ENCODE measurements around the gene BTG1. TPM values are rescaled to one million over a fixed set of nuclear protein-coding genes. Genes with fewer than 3 reads are reported as not detected.

Gene BTG1
- total RNA-seq, 1 donor from 2014 or later: 159 TPM

DNA sequence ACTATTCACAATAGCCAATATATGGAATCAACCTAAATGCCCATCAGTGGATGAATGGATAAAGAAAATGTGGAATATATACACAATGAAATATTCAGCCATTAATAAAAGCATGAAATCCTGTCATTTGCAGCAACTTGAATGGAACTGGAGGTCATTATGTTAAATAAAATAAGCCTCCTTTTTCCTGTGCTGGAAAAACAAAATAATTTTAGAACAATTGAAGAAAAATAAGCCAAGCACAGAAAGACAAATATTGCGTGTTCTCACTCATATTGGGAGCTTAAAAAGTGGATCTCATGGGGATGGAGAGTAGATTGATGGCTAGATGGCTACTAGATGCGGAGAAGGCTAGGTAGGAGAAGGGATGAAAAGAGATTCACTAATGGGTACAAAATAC lies 6.3 kb upstream of the BTG1 start:
- H3K36me3 ChIP-seq: no peaks in the 10 kb centered on the region
- intact Hi-C loops (cut with DNase I): no loop called here
- no peaks in the 10 kb centered on the region for H3K9me3 ChIP-seq
- no peak overlapping the region for H3K4me3 ChIP-seq
- H3K27me3 ChIP-seq (ENCODE audit: low read depth): no peaks in the 10 kb centered on the region
- TF ChIP-seq, protein P1, sequence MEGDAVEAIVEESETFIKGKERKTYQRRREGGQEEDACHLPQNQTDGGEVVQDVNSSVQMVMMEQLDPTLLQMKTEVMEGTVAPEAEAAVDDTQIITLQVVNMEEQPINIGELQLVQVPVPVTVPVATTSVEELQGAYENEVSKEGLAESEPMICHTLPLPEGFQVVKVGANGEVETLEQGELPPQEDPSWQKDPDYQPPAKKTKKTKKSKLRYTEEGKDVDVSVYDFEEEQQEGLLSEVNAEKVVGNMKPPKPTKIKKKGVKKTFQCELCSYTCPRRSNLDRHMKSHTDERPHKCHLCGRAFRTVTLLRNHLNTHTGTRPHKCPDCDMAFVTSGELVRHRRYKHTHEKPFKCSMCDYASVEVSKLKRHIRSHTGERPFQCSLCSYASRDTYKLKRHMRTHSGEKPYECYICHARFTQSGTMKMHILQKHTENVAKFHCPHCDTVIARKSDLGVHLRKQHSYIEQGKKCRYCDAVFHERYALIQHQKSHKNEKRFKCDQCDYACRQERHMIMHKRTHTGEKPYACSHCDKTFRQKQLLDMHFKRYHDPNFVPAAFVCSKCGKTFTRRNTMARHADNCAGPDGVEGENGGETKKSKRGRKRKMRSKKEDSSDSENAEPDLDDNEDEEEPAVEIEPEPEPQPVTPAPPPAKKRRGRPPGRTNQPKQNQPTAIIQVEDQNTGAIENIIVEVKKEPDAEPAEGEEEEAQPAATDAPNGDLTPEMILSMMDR (IDR thresholded peaks at IDR 0.05): no peak
- H3K27ac ChIP-seq: no peak overlapping the region
- ATAC-seq: no peak
- H3K4me1 ChIP-seq: no peaks in the 10 kb centered on the region
- no peak for DNase-seq

DNA sequence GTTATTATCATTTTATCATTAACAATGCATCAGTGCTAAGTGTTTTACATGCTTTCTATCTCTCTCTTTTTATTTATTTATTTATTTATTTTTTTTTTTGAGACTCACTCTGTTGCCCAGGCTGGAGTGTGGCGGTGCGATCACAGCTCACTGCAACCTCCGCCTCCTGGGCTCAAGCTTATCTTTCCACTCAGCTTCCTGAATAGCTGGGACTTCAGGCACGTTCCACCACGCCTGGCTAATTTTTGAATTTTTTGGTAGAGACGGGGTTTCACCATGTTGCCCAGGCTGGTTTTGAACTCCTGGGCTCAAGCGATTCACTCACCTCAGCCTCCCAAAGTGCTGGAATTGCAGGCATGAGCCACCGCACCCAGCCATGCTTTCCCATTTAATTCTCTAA lies 3.9 kb upstream of the BTG1 start:
- Histone ChIP-seq H3K36me3 (no peaks in the 10 kb centered on the region), H3K9me3 (no peaks in the 10 kb centered on the region), H3K4me3 (no peak overlapping the region), H3K27me3 (ENCODE audit: low read depth) (no peaks in the 10 kb centered on the region), H3K27ac (no peak overlapping the region), H3K4me1 (no peaks in the 10 kb centered on the region)
- ATAC-seq: no peak
- DNase-seq: no peak
- intact Hi-C loops (cut with DNase I): no loop called here
- TF ChIP-seq, protein P1 (IDR thresholded peaks at IDR 0.05): no peak

DNA sequence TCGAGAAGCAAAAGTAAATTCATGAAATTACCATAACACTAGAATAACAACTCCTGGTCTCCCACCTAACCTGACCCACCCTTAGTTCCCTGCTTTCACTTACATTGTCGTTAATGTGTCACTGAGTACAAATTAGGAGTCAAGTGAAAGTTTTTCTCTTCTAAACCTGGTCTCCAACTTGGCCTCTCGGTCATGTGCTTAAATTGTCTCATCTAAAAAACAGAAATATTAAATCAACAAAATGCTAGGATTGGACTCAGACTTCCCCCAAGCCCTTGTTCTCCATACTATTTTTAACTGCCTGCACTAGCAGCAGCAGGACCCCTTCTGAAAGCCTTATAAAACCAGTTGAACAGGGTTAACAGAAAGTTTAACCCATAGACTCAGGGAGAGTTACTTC lies 1.8 kb upstream of the BTG1 start:
- Histone ChIP-seq H3K36me3 (peaks cover 15% of the 10 kb centered on the region), H3K27me3 (ENCODE audit: low read depth) (no peaks in the 10 kb centered on the region), H3K4me3 (no peak overlapping the region), H3K4me1 (no peaks in the 10 kb centered on the region), H3K27ac (no peak overlapping the region), H3K9me3 (no peaks in the 10 kb centered on the region)
- ATAC-seq (no peak), DNase-seq (no peak)
- intact Hi-C loops (cut with DNase I): no loop called here
- TF ChIP-seq, protein P1 (IDR thresholded peaks at IDR 0.05): no peak

DNA sequence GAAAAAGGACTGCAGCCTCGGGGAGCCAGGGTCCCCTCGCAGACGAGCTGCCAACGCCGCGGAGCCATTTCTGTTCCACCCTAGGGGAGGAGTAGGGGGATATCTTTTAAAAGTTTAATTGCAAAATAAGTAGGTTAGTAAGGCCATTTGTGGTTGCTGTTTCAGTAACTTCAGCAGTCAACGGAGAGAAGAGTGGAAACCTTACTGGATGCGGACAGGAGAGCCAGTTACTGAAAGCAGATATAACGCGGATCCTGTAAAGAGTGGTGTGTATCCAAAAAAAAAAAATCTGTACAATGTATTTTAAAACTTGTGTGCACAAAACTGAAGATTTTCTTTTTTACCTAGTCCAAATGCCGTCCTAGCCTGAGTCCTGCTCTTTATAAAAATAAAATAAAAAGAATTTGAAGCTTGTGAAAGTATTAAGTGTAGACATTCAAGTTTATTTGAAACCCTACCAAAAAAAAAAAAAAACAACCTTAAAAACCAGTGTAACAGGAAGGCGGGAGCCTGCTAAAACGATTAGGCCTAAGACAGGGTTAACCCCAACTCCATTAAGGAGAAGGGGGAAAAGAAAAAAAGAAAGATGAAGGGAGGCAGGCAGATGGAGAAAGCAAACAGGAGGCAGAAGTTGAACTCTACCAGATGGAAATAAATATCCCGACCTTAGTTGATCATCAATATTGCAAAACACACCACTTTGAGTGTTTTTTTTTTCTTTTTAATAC lies 1.0 kb upstream of the BTG1 start:
- no peak for ATAC-seq
- no peaks in the 10 kb centered on the region for H3K27me3 ChIP-seq (ENCODE audit: low read depth)
- TF ChIP-seq, protein P1 (IDR thresholded peaks at IDR 0.05): no peak
- H3K36me3 ChIP-seq: peaks cover 22% of the 10 kb centered on the region
- H3K4me3 ChIP-seq: peak overlapping the region; percentile 87
- H3K9me3 ChIP-seq: no peaks in the 10 kb centered on the region
- H3K27ac ChIP-seq: peak overlapping the region; percentile 99
- intact Hi-C loops (cut with DNase I): no loop called here
- no peak for DNase-seq
- H3K4me1 ChIP-seq: no peaks in the 10 kb centered on the region

DNA sequence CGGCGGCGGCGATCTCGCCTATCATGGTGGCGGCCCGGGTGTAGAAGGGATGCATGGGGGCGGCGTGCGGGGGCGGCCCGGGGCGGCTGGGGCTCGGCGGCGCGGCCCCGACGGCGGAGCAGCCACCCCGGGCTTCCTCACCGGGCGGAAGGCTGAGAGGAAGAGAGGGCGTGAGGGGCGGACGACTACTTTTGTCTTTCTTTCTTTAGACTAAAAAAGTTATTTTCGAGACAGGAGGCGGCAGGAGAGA lies 240 bp downstream of the BTG1 start:
- no peaks in the 10 kb centered on the region for H3K9me3 ChIP-seq
- peak overlapping the region; percentile 99 for H3K27ac ChIP-seq
- no peaks in the 10 kb centered on the region for H3K27me3 ChIP-seq (ENCODE audit: low read depth)
- DNase-seq: no peak
- peak overlapping the region; percentile 87 for H3K4me3 ChIP-seq
- TF ChIP-seq, protein P1 (IDR thresholded peaks at IDR 0.05): no peak
- peak; percentile 14 to 23 for ATAC-seq
- peaks cover 22% of the 10 kb centered on the region for H3K36me3 ChIP-seq
- H3K4me1 ChIP-seq: no peaks in the 10 kb centered on the region
- intact Hi-C loops (cut with DNase I): no loop called here
